Stomach smooth muscle (tissue), 2 donors: Measurements from ENCODE around the gene FHOD3.

Source experiments
- H3K27ac ChIP-seq: one replicate; pipeline ENCODE4 v1.7.0; 2013; ENCODE audit warnings: mild to moderate bottlenecking, low read length, inconsistent platforms
- H3K27me3 ChIP-seq, 2 donors: one replicate each; pipeline ENCODE4 v1.7.0; 2013; ENCODE audit warnings: low read length in 2 of 2; ENCODE audit not compliant: insufficient read depth in 2 of 2, control insufficient read depth in 1 of 2
- H3K36me3 ChIP-seq, 2 donors: one replicate each; pipeline ENCODE4 v1.7.0; 2013; ENCODE audit warnings: low read length in 2 of 2; ENCODE audit not compliant: control insufficient read depth in 2 of 2, insufficient read depth in 2 of 2
- H3K4me1 ChIP-seq: one replicate; pipeline ENCODE4 v1.7.0; 2013; ENCODE audit warnings: low read length; ENCODE audit not compliant: control insufficient read depth, insufficient read depth
- H3K4me3 ChIP-seq, 2 donors: one replicate each; pipeline ENCODE4 v1.7.0; 2013; ENCODE audit warnings: low read length in 2 of 2
- H3K9ac ChIP-seq, 2 donors: one replicate each; pipeline ENCODE4 v1.7.0; 2013; ENCODE audit warnings: low read length in 2 of 2, mild to moderate bottlenecking in 1 of 2
- H3K9me3 ChIP-seq, 2 donors: one replicate each; pipeline ENCODE4 v1.7.0; 2013; ENCODE audit warnings: low read length in 2 of 2; ENCODE audit not compliant: control insufficient read depth in 2 of 2
- donor health status: healthy.
- donor health status: Pancreatic carcinoma.

FHOD3 gene

GRCh38 chr18:36322734-36323133 lies 25.2 kb downstream of the FHOD3 start:
- Histone ChIP-seq H3K27me3 (no peaks in the 10 kb centered on the region), H3K27ac (no peak overlapping the region), H3K4me1 (no peaks in the 10 kb centered on the region), H3K9me3 (no peaks in the 10 kb centered on the region), H3K4me3 (no peak overlapping the region), H3K36me3 (no peaks in the 10 kb centered on the region), H3K9ac (no peak overlapping the region)

DNA sequence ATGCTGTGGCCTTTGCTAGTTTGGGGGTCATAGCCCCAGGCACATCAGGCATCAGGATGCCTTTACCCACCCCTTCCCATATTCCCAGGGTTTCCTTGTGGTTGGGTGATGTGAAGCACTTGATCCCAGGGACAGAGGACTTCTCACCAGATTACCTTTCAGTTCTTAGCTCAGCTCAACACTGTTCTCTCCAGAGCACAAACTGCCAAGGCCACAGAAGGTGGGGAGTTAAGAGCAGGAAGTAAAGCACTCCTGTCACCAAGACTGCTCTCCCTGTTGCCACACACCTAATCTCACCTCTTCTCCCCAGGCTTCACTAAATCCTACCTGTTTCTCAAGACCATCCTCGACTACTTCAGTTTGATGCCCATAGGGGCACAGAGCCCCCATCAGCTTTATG lies 25.9 kb downstream of the FHOD3 start:
- no peak overlapping the region for H3K4me3 ChIP-seq
- no peak overlapping the region for H3K9ac ChIP-seq
- H3K36me3 ChIP-seq, result no peaks in the 10 kb centered on the region
- no peak overlapping the region for H3K27ac ChIP-seq
- H3K4me1 ChIP-seq, result no peaks in the 10 kb centered on the region
- H3K27me3 ChIP-seq, result no peaks in the 10 kb centered on the region
- H3K9me3 ChIP-seq, result no peaks in the 10 kb centered on the region

DNA sequence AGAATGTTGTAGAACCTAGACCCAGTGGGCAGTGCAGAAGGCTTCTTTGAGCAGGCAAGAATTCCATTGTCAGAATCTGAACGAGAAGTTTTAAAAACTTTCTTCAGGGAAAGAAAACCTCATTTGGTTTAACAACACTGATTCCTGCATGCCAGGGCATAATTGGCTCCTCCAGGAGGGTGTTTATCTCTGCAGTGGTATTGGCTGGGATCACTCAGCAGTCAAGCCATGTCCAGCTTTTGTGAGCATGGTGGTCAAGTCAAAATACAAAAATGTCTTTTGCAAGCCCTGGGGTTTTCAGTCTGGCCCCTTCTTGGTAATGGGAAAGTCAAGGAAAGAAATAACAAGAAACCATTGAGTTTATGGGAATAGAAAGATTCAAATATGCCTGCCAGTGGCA lies 28.3 kb downstream of the FHOD3 start:
- peaks cover 5% of the 10 kb centered on the region for H3K4me1 ChIP-seq
- no peaks in the 10 kb centered on the region for H3K9me3 ChIP-seq
- H3K27ac ChIP-seq, result no peak overlapping the region
- H3K36me3 ChIP-seq, result no peaks in the 10 kb centered on the region
- H3K4me3 ChIP-seq, result no peak overlapping the region
- H3K9ac ChIP-seq, result no peak overlapping the region
- no peaks in the 10 kb centered on the region for H3K27me3 ChIP-seq

- Histone ChIP-seq H3K9me3 (no peaks in the 10 kb centered on the region), H3K4me1 (peaks cover 14% of the 10 kb centered on the region), H3K36me3 (no peaks in the 10 kb centered on the region), H3K27ac (no peak overlapping the region), H3K9ac (no peak overlapping the region), H3K4me3 (no peak overlapping the region), H3K27me3 (no peaks in the 10 kb centered on the region)
Measured at GRCh38 chr18:36326771-36327170, 29.3 kb downstream of the FHOD3 start.

DNA sequence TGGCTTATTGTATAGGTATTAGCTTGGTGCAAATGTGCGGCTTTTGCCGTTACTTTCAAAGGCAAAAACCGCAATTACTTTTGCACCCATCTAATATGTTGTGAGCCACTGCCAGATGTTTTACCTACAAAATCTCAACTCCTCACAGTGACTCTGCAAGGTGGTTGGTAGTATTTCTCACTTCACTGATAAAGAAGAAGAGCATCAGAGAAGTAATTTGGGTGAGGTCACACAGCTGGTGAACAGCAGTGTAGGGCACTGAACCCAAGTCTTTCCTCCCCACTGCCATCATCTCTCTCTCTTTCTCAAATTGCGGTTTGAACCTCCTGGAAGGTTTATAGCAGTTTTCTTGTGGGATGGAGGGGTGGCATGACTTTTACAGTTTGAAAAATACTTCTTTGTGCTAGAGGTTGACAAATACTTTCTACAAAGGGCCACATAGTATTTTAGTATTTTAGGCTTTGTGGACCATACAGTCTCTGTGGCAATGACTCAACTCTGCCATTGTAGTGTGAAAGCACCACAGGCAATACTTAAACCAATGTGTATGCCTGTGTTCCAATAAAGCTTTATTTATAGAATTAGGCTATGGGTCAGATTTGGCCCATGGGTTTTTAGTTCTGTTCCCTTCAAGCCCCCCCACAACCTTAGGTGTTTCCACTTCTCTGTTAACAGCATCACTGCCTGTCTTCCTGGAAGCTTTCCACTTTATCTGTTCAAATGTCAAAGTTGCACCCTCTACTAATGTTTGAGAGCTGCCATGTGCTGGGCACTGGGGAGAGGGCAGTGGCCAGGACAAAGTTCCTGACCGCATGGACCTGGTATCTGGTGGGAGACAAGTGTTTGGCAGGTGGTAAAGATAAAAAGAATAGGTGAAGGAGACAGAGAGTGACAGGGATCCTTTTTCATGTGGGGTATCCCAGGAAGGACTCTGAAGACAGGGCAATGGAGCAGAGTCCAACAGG lies 30.1 kb downstream of the FHOD3 start:
- H3K9ac ChIP-seq, result no peak overlapping the region
- H3K4me3 ChIP-seq, result no peak overlapping the region
- no peaks in the 10 kb centered on the region for H3K9me3 ChIP-seq
- no peaks in the 10 kb centered on the region for H3K36me3 ChIP-seq
- H3K27me3 ChIP-seq, result no peaks in the 10 kb centered on the region
- H3K4me1 ChIP-seq, result peaks cover 16% of the 10 kb centered on the region
- no peak overlapping the region for H3K27ac ChIP-seq

- Histone ChIP-seq H3K4me3 (no peak overlapping the region), H3K9ac (no peak overlapping the region), H3K36me3 (no peaks in the 10 kb centered on the region), H3K4me1 (peaks cover 16% of the 10 kb centered on the region), H3K27ac (no peak overlapping the region), H3K27me3 (no peaks in the 10 kb centered on the region), H3K9me3 (no peaks in the 10 kb centered on the region)
Measured at GRCh38 chr18:36328385-36328858, 30.9 kb downstream of the FHOD3 start.

DNA sequence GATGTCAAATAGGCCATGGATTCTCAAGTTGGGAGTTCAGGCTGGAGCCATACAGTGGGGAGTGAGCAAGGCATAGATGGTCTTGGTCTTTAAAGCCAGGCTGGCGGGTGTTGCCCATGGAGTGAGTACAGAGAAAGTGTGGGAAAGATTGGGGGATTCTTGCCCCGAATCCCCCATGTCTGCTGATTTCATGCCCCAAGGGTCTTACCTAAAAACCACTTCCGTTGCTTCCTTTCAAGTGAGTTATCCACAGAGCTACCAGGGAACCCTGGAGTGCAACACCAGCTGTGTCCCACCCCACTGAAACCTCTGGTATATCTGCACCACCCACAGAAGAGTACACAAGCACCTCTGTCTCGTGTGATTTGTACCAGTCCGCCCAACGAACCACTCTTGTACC lies 31.4 kb downstream of the FHOD3 start:
- Histone ChIP-seq H3K27ac (no peak overlapping the region), H3K4me3 (no peak overlapping the region), H3K9me3 (no peaks in the 10 kb centered on the region), H3K9ac (no peak overlapping the region), H3K4me1 (peaks cover 16% of the 10 kb centered on the region), H3K27me3 (no peaks in the 10 kb centered on the region), H3K36me3 (no peaks in the 10 kb centered on the region)

DNA sequence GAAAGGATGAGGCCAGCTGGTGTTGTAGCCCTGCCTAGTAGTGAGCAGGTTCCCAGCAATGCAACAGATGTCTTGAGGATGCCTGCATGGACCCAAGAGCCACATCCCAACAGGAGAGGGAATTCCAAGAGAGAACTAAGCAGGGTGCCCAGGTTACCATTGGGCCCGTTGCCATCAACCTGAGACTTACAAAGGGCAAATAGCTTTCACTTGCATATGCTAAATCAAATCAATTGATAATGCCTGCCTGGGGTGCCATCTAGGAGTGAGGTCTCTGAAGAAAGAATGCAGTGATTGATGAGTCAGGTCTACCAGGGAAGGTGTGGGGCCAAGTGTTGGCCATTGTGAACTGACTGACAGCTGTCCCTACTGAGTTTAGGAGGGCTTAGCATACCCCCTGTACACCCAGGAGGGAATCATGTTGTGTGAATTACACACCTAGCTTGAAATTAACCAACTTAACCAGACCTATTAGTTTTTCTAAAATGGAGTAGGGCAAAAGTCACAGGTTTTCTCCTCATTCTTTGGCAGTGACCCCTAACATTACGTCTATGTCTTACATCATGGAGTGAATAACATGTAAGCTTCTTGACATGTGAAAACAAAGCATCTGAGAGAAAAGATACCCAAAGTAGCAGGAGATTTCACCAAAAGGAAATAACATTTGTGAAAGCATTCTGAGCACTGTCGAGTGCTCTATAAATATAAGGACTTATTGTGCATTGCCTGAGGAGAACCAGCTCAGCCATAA lies 32.3 kb downstream of the FHOD3 start:
- peaks cover 16% of the 10 kb centered on the region for H3K4me1 ChIP-seq

DNA sequence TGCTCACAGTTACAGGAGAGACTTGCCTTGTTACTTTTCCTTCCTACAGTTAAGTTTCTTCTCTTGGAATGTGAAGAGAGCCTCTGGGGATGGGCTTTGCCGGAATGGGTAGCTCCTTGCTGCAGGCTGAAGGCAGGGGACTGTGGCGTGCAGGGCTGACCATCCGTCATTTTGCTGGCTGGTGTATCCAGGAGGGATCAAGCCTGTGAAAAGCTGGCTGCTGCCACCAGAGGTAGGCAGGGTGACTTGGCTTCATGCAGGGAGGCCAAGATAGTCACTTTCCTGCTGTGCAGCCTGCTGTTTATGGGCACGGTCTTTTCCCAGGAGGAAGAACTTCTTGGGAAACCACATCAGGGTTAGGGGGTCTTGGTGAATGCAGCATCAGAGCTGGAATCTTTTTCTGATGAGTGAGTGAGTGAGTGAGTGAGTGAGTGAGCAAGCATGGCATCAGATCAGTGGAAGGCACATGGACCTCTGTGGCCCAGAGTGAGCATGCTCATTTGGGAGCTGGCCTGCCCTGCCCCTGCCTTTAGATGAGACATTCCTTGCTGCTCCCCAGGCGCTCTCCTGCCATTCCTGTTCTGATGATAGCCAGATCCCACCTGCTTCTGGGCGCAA lies 33.0 kb downstream of the FHOD3 start:
- no peaks in the 10 kb centered on the region for H3K9me3 ChIP-seq
- no peaks in the 10 kb centered on the region for H3K36me3 ChIP-seq
- H3K4me1 ChIP-seq, result peaks cover 16% of the 10 kb centered on the region
- no peak overlapping the region for H3K9ac ChIP-seq
- no peak overlapping the region for H3K27ac ChIP-seq
- no peaks in the 10 kb centered on the region for H3K27me3 ChIP-seq
- no peak overlapping the region for H3K4me3 ChIP-seq

More for the DNA sequence above, 32.3 kb downstream of the FHOD3 start:
- H3K36me3 ChIP-seq, result no peaks in the 10 kb centered on the region
- no peak overlapping the region for H3K27ac ChIP-seq
- H3K27me3 ChIP-seq, result no peaks in the 10 kb centered on the region
- no peak overlapping the region for H3K4me3 ChIP-seq
- H3K9me3 ChIP-seq, result no peaks in the 10 kb centered on the region
- H3K9ac ChIP-seq, result no peak overlapping the region

- Histone ChIP-seq H3K4me1 (peaks cover 16% of the 10 kb centered on the region), H3K27ac (no peak overlapping the region), H3K4me3 (no peak overlapping the region), H3K27me3 (no peaks in the 10 kb centered on the region), H3K36me3 (no peaks in the 10 kb centered on the region), H3K9ac (no peak overlapping the region), H3K9me3 (no peaks in the 10 kb centered on the region)
Measured at GRCh38 chr18:36331521-36331971, 34.0 kb downstream of the FHOD3 start.
